Mesenchymal stem cell (in vitro differentiated cells and primary cell): Measurements from ENCODE around the gene OR6M1.

Experiments used
- DNase-seq: peaks from one replicate; pipeline ENCODE4 v3.0.0-alpha.2; 2013
- H2AFZ ChIP-seq: one replicate; pipeline ENCODE4 v1.6.1; 2013; ENCODE audit warnings: low read depth, mild to moderate bottlenecking, control low read depth, inconsistent platforms, low read length, moderate library complexity
- H2AK5ac ChIP-seq: 2 replicates; pipeline ENCODE4 v1.6.1; 2013; ENCODE audit warnings: low read length, moderate library complexity, mild to moderate bottlenecking, inconsistent platforms; ENCODE audit not compliant: severe bottlenecking
- H2BK120ac ChIP-seq: one replicate; pipeline ENCODE4 v1.6.1; 2013; ENCODE audit warnings: low read depth, mild to moderate bottlenecking, inconsistent platforms, low read length, moderate library complexity
- H2BK12ac ChIP-seq, 2 experiments: one replicate each; pipeline ENCODE4 v1.6.1; 2013; ENCODE audit warnings: inconsistent platforms in 2 of 2, low read length in 2 of 2, mild to moderate bottlenecking in 2 of 2, moderate library complexity in 2 of 2, control low read depth in 1 of 2
- H2BK15ac ChIP-seq: one replicate; pipeline ENCODE4 v1.6.1; 2013; ENCODE audit warnings: mild to moderate bottlenecking, low read depth, inconsistent platforms; ENCODE audit not compliant: poor library complexity, severe bottlenecking
- H2BK5ac ChIP-seq: 2 replicates; pipeline ENCODE4 v1.6.1; 2013; ENCODE audit warnings: low read depth, mild to moderate bottlenecking, low read length, control low read depth, inconsistent platforms; ENCODE audit not compliant: poor library complexity, severe bottlenecking
- H3K14ac ChIP-seq, 2 experiments: one replicate each; pipeline ENCODE4 v1.6.1; 2013; ENCODE audit warnings: inconsistent platforms in 2 of 2, low read length in 2 of 2, control low read depth in 1 of 2, mild to moderate bottlenecking in 1 of 2, moderate library complexity in 1 of 2
- H3K18ac ChIP-seq, 2 experiments: one replicate each; pipeline ENCODE4 v1.6.1; 2013; ENCODE audit warnings: inconsistent platforms in 2 of 2, low read length in 2 of 2, control low read depth in 1 of 2, low read depth in 1 of 2, mild to moderate bottlenecking in 1 of 2
- H3K23ac ChIP-seq, 2 experiments: one replicate each; pipeline ENCODE4 v1.6.1; 2013; ENCODE audit warnings: inconsistent platforms in 2 of 2, low read length in 2 of 2, mild to moderate bottlenecking in 2 of 2, moderate library complexity in 2 of 2, control low read depth in 1 of 2
- H3K27ac ChIP-seq: 2 replicates; pipeline ENCODE4 v1.5.1; 2013; ENCODE audit warnings: mild to moderate bottlenecking, moderate library complexity, low read length, control low read depth, inconsistent platforms; ENCODE audit not compliant: poor library complexity, severe bottlenecking
- H3K27me3 ChIP-seq, 2 experiments: 2 replicates each; pipeline versions ENCODE4 v1.6.1 to v1.7.0; 2013; ENCODE audit warnings: low read length in 2 of 2, mild to moderate bottlenecking in 2 of 2, moderate library complexity in 2 of 2, control low read depth in 1 of 2, inconsistent platforms in 1 of 2; ENCODE audit not compliant: control insufficient read depth in 1 of 2, insufficient read depth in 1 of 2
- H3K36me3 ChIP-seq, 2 experiments: 2 replicates each; pipeline versions ENCODE4 v1.6.1 to v1.7.0; 2013; ENCODE audit warnings: low read length in 2 of 2, control low read depth in 1 of 2, inconsistent platforms in 1 of 2, low read depth in 1 of 2, mild to moderate bottlenecking in 1 of 2; ENCODE audit not compliant: insufficient read depth in 2 of 2, control insufficient read depth in 1 of 2
- H3K4ac ChIP-seq, 2 experiments: one replicate each; pipeline ENCODE4 v1.6.1; 2013; ENCODE audit warnings: inconsistent platforms in 2 of 2, low read length in 2 of 2, mild to moderate bottlenecking in 2 of 2, moderate library complexity in 2 of 2, control low read depth in 1 of 2, low read depth in 1 of 2
- H3K4me1 ChIP-seq: 2 replicates; pipeline ENCODE4 v1.6.1; 2013; ENCODE audit warnings: low read depth, low read length, control low read depth; ENCODE audit not compliant: control insufficient read depth, insufficient read depth
- H3K4me2 ChIP-seq: 2 replicates; pipeline ENCODE4 v1.6.1; 2013; ENCODE audit warnings: low read length, mild to moderate bottlenecking, inconsistent platforms; ENCODE audit not compliant: poor library complexity, severe bottlenecking
- H3K4me3 ChIP-seq, 2 experiments: 2 replicates each; pipeline versions ENCODE4 v1.5.1 to v1.7.0; 2013; ENCODE audit warnings: low read length in 2 of 2, mild to moderate bottlenecking in 2 of 2, control low read depth in 1 of 2, low read depth in 1 of 2; ENCODE audit not compliant: insufficient read depth in 1 of 2
- H3K79me1 ChIP-seq: replicated peaks from 2 replicates; pipeline ENCODE4 v1.6.1; 2013; ENCODE audit warnings: mild to moderate bottlenecking, control low read depth, low read length, inconsistent platforms; ENCODE audit not compliant: poor library complexity, severe bottlenecking
- H3K9ac ChIP-seq: 2 replicates; pipeline ENCODE4 v1.7.0; 2013; ENCODE audit warnings: mild to moderate bottlenecking, low read length, moderate library complexity
- H3K9me3 ChIP-seq: 2 replicates; pipeline ENCODE4 v1.7.0; 2013; ENCODE audit warnings: mild to moderate bottlenecking, low read length; ENCODE audit not compliant: control insufficient read depth
- H4K8ac ChIP-seq: one replicate; pipeline ENCODE4 v1.6.1; 2013; ENCODE audit warnings: inconsistent platforms, mild to moderate bottlenecking, low read length, moderate library complexity
- H4K91ac ChIP-seq: one replicate; pipeline ENCODE4 v1.6.1; 2013; ENCODE audit warnings: mild to moderate bottlenecking, low read length, inconsistent platforms
- WGBS: methylation state at CpG from one replicate; pipeline ENCODE4 v1.1.7; 2013; ENCODE audit warnings: mixed read lengths; 5-methylcytosine and 5-hydroxymethylcytosine counted together

The OR6M1 gene

GRCh38 chr11:123770712-123771111 lies 35.4 kb downstream of the OR6M1 start:
- H3K23ac ChIP-seq = no peak overlapping the region
- no peak overlapping the region for H2BK120ac ChIP-seq
- no peak overlapping the region for H2BK12ac ChIP-seq
- no peaks in the 10 kb centered on the region for H3K36me3 ChIP-seq
- no peaks in the 10 kb centered on the region for H3K9me3 ChIP-seq
- H2BK5ac ChIP-seq = no peak overlapping the region
- DNase-seq = no peak
- no peak overlapping the region for H3K18ac ChIP-seq
- H2BK15ac ChIP-seq = no peak overlapping the region
- H2AFZ ChIP-seq = no peak overlapping the region
- no peaks in the 10 kb centered on the region for H3K79me1 ChIP-seq
- H3K14ac ChIP-seq = no peak overlapping the region
- H3K4me3 ChIP-seq = no peak overlapping the region
- no peak overlapping the region for H2AK5ac ChIP-seq
- no peak overlapping the region for H4K8ac ChIP-seq
- H3K27ac ChIP-seq = no peak overlapping the region
- no peak overlapping the region for H3K4ac ChIP-seq
- H3K4me1 ChIP-seq = no peaks in the 10 kb centered on the region
- no peaks in the 10 kb centered on the region for H3K27me3 ChIP-seq
- H3K9ac ChIP-seq = no peak overlapping the region
- no peak overlapping the region for H3K4me2 ChIP-seq
- H4K91ac ChIP-seq = no peak overlapping the region

GRCh38 chr11:123765601-123766000 lies 40.5 kb downstream of the OR6M1 start:
- Histone ChIP-seq H4K8ac (no peak overlapping the region), H3K4me3 (no peak overlapping the region), H3K23ac (no peak overlapping the region), H3K79me1 (no peaks in the 10 kb centered on the region), H3K4me2 (no peak overlapping the region), H3K36me3 (no peaks in the 10 kb centered on the region), H2AK5ac (no peak overlapping the region), H2AFZ (no peak overlapping the region), H2BK15ac (no peak overlapping the region), H3K18ac (no peak overlapping the region), H3K9me3 (peaks cover 17% of the 10 kb centered on the region), H2BK120ac (no peak overlapping the region), H3K4ac (no peak overlapping the region), H3K9ac (no peak overlapping the region), H3K4me1 (no peaks in the 10 kb centered on the region), H3K27me3 (no peaks in the 10 kb centered on the region), H2BK12ac (no peak overlapping the region), H3K27ac (no peak overlapping the region), H3K14ac (no peak overlapping the region), H2BK5ac (no peak overlapping the region), H4K91ac (no peak overlapping the region)
- DNase-seq = no peak
- no CpG with 5 or more reads among the region's 1 CpG for WGBS

- H4K91ac ChIP-seq = no peak overlapping the region
- no peak overlapping the region for H3K4me2 ChIP-seq
- H2AK5ac ChIP-seq = no peak overlapping the region
- H4K8ac ChIP-seq = no peak overlapping the region
- H3K18ac ChIP-seq = no peak overlapping the region
- no peak overlapping the region for H2AFZ ChIP-seq
- H3K4ac ChIP-seq = no peak overlapping the region
- H3K4me1 ChIP-seq = no peaks in the 10 kb centered on the region
- H3K9ac ChIP-seq = no peak overlapping the region
- peaks cover 0 to 1% of the 10 kb centered on the region in 2 experiments for H3K27me3 ChIP-seq
- no peak overlapping the region for H3K23ac ChIP-seq
- no peaks in the 10 kb centered on the region for H3K36me3 ChIP-seq
- no peak overlapping the region for H2BK12ac ChIP-seq
- H3K9me3 ChIP-seq = peaks cover 17% of the 10 kb centered on the region
- H3K79me1 ChIP-seq = no peaks in the 10 kb centered on the region
- H2BK120ac ChIP-seq = no peak overlapping the region
- no peak overlapping the region for H3K27ac ChIP-seq
- no peak overlapping the region for H2BK5ac ChIP-seq
- H2BK15ac ChIP-seq = no peak overlapping the region
- H3K4me3 ChIP-seq = no peak overlapping the region
- H3K14ac ChIP-seq = no peak overlapping the region
- DNase-seq = no peak
Observed at GRCh38 chr11:123762422-123762821, 43.7 kb downstream of the OR6M1 start.

GRCh38 chr11:123760894-123761293 lies 45.3 kb downstream of the OR6M1 start:
- Histone ChIP-seq H4K8ac (no peak overlapping the region), H2AFZ (no peak overlapping the region), H3K9ac (no peak overlapping the region), H3K18ac (no peak overlapping the region), H3K36me3 (no peaks in the 10 kb centered on the region), H3K9me3 (peaks cover 17% of the 10 kb centered on the region), H3K27me3 (peaks cover 0 to 6% of the 10 kb centered on the region in 2 experiments), H2BK15ac (no peak overlapping the region), H3K4me1 (no peaks in the 10 kb centered on the region), H3K14ac (no peak overlapping the region), H3K79me1 (no peaks in the 10 kb centered on the region), H3K4me3 (no peak overlapping the region), H3K4me2 (no peak overlapping the region), H2BK5ac (no peak overlapping the region), H3K23ac (no peak overlapping the region), H3K4ac (no peak overlapping the region), H3K27ac (no peak overlapping the region), H4K91ac (no peak overlapping the region), H2BK12ac (no peak overlapping the region), H2BK120ac (no peak overlapping the region), H2AK5ac (no peak overlapping the region)
- no CpG with 5 or more reads among the region's 1 CpG for WGBS
- DNase-seq = no peak
